ENCODE results near the gene GRIN2A.

Gene GRIN2A

GRCh38 chr16:9846362-9847099 is 335.7 kb downstream of the GRIN2A start:
- no peak for DNase-seq

DNA sequence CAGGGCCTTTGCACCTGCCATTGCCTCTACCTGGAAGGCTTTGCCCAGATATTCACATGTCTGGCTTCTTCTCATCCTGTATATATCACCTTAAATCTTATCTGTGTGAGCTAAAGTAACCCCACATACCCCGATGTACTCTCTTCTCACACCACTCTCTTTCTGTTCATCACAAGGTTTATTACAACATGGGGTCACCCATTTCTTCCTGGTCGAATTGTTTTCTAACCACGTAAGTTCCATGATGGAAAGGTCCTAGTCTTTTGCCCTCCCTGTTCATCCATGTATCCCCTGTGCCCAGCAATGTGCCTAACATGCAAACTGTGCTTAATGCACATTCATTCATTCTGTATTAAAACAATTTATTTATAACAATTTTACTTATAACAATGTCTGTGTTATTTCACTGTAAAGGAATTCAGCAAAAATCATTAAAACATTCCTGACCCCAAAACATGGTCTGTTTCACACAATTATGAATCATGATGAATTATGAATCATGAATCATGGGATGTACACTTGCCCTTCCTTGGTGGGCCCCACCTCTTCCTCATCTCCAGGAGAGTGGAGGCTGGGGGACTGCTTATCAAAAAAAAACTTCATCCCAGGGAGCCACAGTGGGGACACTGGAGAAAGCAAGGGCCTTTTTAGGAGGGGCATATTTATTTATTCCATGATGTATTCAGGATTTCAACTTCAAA is 336.4 kb downstream of the GRIN2A start:
- DNase-seq, result no peak

GRCh38 chr16:9844361-9844760 is 337.9 kb downstream of the GRIN2A start:
- no peak for DNase-seq

- no peak for DNase-seq
These were observed 338.7 kb downstream of the GRIN2A start for GRCh38 chr16:9843424-9844018.

DNA sequence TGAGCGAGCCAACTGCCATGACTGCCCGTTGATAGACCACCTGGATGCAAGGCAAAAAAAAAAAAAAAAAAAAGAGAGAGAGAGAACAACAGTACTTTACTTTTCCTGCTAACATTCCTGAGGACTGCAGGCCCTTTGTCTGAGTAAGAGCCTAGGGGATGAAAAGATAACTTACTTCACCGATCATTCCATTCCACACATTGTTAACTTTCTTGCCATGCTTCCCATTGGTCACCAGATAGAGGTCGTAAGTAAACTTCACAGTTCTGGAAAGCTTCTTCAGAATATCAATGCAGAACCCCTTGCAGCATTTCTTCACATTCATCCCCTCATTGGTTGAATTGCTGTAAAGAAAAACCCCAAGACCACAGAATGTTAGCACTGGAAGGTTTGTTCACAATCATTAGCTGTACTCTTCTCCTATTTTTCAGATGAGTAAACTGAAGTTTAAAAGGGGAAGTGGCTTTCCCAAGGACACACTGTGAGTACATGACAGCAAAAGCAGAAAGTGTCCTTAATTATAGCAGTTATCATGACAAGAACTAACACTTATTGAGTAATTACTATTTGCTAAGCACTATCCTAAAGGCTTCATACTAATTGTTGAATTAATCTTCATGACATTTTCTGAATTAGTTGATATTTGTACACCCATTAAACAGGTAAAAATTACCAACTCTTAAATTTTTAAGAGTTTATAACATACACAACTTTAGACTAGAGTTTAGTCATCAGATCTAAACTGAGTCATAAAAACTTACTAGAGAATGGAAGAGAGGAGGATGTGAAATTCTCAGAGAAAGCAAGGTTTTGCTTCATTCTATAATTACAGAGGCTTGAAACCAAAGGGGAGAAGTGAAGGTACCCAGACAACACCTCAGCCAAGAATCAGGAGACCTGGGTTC is 341.2 kb downstream of the GRIN2A start:
- DNase-seq, result no peak

GRCh38 chr16:9837481-9837880 is 344.7 kb downstream of the GRIN2A start:
- no peak for DNase-seq

- no peak for DNase-seq
These were observed 346.0 kb downstream of the GRIN2A start for GRCh38 chr16:9836118-9836736.

DNA sequence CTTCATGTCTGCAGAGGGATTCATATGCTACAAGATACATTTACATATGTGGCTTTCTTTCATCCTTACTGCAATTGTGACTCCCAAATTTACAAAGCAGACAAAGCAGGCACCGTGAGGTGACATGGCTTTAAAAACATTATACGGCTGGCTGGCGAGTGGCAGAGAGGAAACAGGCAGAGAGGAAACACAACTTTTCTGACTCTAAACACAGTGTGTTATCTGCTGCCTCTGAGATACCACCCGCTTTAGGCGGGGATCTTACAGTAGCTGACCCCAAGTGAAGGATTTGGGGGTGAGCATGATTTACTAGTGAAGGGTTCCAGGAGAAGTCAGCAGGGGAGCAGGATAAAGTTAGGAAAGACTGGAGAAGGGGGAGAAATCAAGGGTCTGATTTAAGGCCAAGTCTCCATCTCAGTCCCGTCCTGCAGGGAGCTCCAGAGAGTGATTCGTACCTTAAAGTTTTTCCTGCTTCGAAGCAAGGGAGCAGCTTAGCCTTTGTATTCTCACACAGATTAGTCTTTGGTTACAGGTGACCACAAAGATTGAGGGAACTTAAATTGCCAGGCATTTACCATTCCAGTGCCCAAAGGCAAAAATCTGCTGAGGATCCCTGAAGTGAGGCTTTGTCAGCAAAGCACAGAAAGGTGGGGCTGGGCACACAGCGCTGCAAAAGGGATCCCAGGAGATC is 355.0 kb downstream of the GRIN2A start:
- DNase-seq, result no peak

GRCh38 chr16:9826656-9827055 is 355.6 kb downstream of the GRIN2A start:
- no peak for DNase-seq

DNA sequence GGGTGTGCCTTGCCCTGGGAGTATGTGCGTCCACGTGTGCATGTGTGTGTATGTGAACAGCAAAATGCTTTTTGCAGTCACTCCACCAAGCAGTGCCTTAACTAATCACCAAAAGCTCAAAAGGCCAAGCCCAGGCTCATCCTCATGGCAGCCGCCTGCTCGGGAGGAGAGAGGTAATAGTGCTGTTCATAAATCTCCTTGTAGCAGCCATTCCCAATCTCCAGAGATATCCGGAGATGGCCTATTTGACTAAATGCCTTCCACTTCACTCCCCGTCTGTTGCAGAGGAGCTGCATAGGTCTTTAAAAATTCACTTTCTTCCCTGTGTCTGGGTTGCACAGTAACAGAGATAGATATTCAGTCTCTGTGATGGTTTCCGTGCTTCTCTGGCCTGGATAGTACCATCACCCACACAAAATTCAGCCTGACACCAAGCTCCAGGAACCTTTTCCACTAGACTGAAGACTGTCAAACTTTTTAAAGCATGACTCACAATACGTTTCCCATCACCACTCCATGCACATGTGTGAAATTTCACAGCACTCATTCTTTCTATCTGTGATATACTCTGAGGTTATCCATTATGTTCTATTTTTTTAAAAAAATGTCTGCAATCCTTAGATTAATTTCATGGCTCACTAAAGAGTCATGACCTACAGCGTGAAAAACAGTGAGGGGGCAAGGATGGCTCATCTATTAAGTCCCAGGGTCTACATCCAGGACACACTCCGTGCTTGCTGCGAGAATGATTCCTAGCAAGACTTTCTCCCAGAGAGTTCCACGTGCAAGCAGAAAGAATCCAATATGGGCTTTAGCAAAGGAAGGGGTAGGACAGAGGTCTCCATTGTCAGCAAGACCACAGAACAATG is 357.8 kb downstream of the GRIN2A start:
- DNase-seq, result no peak

- DNase-seq, result no peak
These were observed 358.7 kb downstream of the GRIN2A start for GRCh38 chr16:9823510-9823909.

DNA sequence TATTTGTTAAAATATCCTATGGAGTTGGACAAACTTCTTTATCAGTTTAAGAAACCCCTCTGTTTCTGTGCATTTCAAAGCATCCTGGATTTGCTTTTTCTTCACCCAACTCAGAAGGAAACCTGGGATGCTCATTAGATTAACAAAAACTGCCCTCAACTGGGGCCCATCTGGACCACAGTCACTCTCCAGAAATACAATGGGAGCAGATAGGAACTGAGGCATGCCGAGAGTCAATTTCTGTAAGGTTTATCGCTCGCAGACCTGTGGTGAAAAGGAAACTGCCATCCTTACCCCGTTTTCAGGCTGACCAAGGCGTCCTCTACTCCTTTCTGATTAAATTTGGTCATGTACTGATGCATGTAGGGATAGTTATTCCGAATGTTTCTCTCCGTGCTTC is 360.3 kb downstream of the GRIN2A start:
- no peak for DNase-seq

DNA sequence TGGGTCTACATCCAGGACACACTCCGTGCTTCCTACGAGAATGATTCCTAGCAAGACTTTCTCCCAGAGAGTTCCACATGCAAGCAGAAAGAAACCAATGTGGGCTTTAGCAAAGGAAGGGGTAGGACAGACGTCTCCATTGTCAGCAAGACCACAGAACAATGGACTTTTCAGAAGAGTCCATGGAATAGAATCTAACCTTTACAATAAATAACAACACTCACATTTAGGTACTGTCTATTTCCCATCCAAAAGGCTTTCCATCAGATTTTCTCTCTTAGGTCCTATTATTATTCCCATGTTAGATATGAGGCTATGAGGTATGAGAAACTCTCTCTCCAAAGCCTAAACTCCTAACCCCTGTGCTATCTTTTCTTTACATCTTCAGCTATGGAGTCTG is 360.9 kb downstream of the GRIN2A start:
- DNase-seq, result no peak

GRCh38 chr16:9820476-9821246 is 361.6 kb downstream of the GRIN2A start:
- DNase-seq, result no peak

- no peak for DNase-seq
These were observed 363.5 kb downstream of the GRIN2A start for GRCh38 chr16:9818702-9819101.

GRCh38 chr16:9817586-9817985 is 364.6 kb downstream of the GRIN2A start:
- no peak for DNase-seq

- no peak for DNase-seq
These were observed 365.6 kb downstream of the GRIN2A start for GRCh38 chr16:9816644-9817043.

- no peak for DNase-seq
These were observed 368.6 kb downstream of the GRIN2A start for GRCh38 chr16:9813665-9814064.

DNA sequence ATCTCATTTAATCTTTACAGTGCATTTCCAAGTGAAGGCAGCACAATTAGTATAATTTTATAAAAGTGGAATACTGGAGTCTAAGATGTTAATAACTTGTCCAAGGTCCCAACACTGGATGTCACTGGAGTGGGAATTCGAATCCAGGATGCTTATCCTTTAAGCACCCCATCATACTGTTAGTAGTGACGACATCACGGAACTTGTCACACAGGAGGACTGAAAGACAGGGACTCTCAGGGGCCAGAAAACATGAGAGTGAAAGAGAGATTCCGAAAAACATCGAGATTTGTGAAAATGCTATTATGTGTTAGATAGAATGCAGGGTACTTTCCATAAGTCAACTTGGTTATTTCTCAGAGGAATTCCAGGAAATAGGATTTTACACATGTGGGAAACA is 374.0 kb downstream of the GRIN2A start:
- DNase-seq, result no peak

GRCh38 chr16:9807302-9807701 is 374.9 kb downstream of the GRIN2A start:
- no peak for DNase-seq

Data from CD4-positive, alpha-beta T cell treated with Interleukin-4 for 1 hour (primary cell).